Measurements from ENCODE around the gene THUMPD2. TPM values are rescaled to one million over a fixed set of nuclear protein-coding genes. Genes with fewer than 3 reads are reported as not detected.
A peak's percentile ranks its signal among the peaks of the same experiment; 100 is the strongest.

The THUMPD2 gene
- total RNA-seq, 3 donors from 2014 or later, result 8.4 to 11.4 (median 8.7) TPM

DNA sequence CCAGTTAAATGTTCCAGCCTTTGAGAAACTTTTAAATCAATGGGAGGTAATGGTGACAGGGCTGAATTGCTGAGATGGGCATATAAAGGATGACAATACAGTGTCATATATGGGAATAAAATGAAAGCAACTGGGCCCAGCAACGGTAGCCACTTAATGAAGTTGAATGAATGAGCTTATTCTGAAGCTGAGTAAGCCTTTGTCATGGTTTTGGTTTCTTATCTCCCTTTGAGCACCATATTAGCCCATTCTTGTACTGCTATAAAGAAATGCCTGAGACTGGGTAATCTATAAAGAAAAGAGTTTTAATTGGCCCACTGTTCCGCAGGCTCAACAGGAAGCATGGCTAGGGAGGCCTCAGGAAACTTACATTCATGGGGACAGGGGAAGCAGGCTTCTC lies 3.5 kb upstream of the THUMPD2 start:
- no peak overlapping the region for H3K4me3 ChIP-seq
- H3K9me3 ChIP-seq, result no peaks in the 10 kb centered on the region
- H3K4me1 ChIP-seq (ENCODE audit: low read depth), result peaks cover 7% of the 10 kb centered on the region
- intact Hi-C loops (cut with DNase I, micrococcal nuclease), result no loop called here
- TF ChIP-seq, protein P1, sequence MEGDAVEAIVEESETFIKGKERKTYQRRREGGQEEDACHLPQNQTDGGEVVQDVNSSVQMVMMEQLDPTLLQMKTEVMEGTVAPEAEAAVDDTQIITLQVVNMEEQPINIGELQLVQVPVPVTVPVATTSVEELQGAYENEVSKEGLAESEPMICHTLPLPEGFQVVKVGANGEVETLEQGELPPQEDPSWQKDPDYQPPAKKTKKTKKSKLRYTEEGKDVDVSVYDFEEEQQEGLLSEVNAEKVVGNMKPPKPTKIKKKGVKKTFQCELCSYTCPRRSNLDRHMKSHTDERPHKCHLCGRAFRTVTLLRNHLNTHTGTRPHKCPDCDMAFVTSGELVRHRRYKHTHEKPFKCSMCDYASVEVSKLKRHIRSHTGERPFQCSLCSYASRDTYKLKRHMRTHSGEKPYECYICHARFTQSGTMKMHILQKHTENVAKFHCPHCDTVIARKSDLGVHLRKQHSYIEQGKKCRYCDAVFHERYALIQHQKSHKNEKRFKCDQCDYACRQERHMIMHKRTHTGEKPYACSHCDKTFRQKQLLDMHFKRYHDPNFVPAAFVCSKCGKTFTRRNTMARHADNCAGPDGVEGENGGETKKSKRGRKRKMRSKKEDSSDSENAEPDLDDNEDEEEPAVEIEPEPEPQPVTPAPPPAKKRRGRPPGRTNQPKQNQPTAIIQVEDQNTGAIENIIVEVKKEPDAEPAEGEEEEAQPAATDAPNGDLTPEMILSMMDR (IDR thresholded peaks at IDR 0.05), result no peak
- no peak for ATAC-seq
- no peaks in the 10 kb centered on the region for H3K36me3 ChIP-seq (ENCODE audit: low read depth)
- no peak for DNase-seq

DNA sequence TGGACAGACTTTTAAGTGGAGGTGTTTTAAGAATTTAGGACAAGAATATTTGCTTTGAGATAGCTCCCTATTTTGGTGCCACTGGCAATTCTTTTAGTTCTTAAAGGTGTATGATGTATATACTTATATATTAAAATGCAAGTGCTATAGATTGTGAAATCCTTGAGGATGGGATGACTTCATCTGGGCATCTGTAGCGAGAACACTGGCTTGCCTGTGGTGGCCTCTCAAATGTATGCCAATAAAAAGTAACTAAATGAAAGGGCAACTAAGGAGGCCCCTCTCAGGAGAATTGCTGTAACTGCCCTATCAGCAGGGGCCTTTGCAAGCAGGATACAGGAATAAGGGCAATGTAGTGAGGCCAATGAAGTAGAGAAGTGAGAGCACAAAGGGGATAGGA lies 2.6 kb upstream of the THUMPD2 start:
- TF ChIP-seq, protein P1 (IDR thresholded peaks at IDR 0.05), result no peak
- no peaks in the 10 kb centered on the region for H3K9me3 ChIP-seq
- H3K4me3 ChIP-seq, result no peak overlapping the region
- intact Hi-C loops (cut with DNase I, micrococcal nuclease), result no loop called here
- ATAC-seq (no peak), DNase-seq (no peak)
- no peaks in the 10 kb centered on the region for H3K36me3 ChIP-seq (ENCODE audit: low read depth)
- peaks cover 7% of the 10 kb centered on the region for H3K4me1 ChIP-seq (ENCODE audit: low read depth)

DNA sequence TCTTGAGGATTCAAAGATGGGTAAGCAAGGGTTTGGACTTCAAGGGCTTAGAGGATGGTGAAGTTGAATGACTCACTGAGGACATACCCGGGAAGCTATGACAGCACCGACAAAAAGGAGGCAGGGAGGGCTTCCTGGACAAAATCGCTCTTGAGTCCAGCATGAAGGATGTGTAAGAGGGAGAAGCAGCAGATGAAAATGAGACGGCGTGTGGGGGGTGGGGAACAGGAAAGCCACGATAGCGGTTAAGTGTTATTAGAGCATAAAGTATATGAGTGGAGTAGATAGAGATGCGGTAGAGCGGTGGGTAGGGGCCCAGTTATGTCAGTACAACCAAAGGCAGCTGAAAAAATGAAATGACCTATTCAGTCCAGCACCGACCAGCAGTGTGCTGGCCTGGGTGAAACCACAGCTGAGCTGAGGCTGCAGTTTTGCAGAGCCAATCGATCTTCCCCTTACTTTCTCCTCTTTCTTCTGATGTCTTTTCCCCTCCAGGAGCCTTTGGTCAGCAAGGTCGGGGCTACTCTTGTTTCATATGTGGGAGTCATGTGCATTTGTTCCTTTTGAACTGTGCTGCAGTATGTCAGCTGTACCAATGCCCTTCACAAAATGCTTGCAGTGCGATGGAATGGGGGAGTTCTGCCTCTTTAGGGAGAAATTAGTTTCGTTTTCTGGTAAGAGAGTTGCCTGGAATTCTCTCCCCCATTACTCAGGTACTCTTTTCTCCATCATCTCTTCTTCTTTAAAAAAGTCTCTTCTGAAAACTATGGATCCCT lies 2.0 kb upstream of the THUMPD2 start:
- no peak overlapping the region for H3K4me3 ChIP-seq

DNA sequence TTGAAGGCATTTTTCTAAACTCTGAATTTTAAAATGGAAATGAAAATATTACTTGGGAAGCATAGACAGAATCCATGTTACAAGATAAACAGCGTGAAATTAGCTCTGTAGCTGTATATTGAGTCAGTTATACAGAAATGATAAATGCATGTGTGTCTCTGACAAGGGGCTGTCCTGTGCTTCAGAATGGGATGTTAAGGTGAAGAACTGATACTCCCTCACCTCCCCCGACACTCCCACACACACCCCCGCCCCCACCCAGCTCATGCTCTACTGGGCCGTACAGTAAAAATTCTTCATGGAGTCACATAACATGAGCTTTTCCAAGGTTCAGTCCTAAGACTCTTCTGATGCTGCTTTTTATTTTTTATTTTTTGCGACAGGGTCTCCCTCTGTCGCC lies 869 bp upstream of the THUMPD2 start:
- Histone ChIP-seq H3K4me3 (no peak overlapping the region), H3K4me1 (ENCODE audit: low read depth) (peaks cover 7% of the 10 kb centered on the region), H3K36me3 (ENCODE audit: low read depth) (no peaks in the 10 kb centered on the region), H3K9me3 (no peaks in the 10 kb centered on the region)
- intact Hi-C loops (cut with DNase I, micrococcal nuclease), result no loop called here
- no peak for ATAC-seq
- TF ChIP-seq, protein P1 (IDR thresholded peaks at IDR 0.05), result no peak
- no peak for DNase-seq

More for the DNA sequence above, 2.0 kb upstream of the THUMPD2 start:
- Histone ChIP-seq H3K36me3 (ENCODE audit: low read depth) (no peaks in the 10 kb centered on the region), H3K4me1 (ENCODE audit: low read depth) (peaks cover 7% of the 10 kb centered on the region), H3K9me3 (no peaks in the 10 kb centered on the region)
- DNase-seq, result no peak
- intact Hi-C loops (cut with DNase I, micrococcal nuclease), result no loop called here
- TF ChIP-seq, protein P1 (IDR thresholded peaks at IDR 0.05), result no peak
- no peak for ATAC-seq

DNA sequence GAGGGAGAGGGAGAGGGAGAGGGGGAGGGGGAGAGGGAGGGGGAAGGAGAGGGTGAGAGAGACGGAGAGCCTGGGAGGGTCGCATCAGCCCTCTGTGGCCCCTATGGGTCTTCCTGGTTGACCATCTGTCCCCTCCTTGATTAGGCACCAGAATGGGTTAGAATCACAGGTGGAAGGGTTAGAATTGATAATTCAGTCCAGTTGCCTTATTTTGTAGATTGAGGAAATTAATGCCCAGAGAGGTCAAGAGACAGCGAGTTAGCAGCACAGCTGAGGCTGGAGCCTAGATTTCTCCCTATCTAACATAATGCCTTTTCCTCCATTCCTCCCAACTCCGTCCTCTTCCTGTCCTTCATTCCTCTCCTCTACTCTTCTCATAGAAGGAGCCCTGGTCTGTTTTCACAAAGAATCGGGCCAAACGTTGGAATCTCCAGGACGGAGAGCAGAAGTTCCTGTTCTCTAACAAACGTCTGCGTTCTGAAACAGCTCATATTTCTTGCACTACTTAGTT lies 338 bp upstream of the THUMPD2 start:
- peaks cover 7% of the 10 kb centered on the region for H3K4me1 ChIP-seq (ENCODE audit: low read depth)
- TF ChIP-seq, protein P1 (IDR thresholded peaks at IDR 0.05), result no peak
- ATAC-seq (peak; percentile 18), DNase-seq (peak in 1 of 3 donors; percentile 6)
- intact Hi-C loops (cut with DNase I, micrococcal nuclease), result no loop called here
- H3K4me3 ChIP-seq, result peak overlapping the region; percentile 99
- no peaks in the 10 kb centered on the region for H3K36me3 ChIP-seq (ENCODE audit: low read depth)
- no peaks in the 10 kb centered on the region for H3K9me3 ChIP-seq

Data from mucosa of descending colon (tissue), 3 donors.